ENCODE measurements around the gene PYCR2.

DNA sequence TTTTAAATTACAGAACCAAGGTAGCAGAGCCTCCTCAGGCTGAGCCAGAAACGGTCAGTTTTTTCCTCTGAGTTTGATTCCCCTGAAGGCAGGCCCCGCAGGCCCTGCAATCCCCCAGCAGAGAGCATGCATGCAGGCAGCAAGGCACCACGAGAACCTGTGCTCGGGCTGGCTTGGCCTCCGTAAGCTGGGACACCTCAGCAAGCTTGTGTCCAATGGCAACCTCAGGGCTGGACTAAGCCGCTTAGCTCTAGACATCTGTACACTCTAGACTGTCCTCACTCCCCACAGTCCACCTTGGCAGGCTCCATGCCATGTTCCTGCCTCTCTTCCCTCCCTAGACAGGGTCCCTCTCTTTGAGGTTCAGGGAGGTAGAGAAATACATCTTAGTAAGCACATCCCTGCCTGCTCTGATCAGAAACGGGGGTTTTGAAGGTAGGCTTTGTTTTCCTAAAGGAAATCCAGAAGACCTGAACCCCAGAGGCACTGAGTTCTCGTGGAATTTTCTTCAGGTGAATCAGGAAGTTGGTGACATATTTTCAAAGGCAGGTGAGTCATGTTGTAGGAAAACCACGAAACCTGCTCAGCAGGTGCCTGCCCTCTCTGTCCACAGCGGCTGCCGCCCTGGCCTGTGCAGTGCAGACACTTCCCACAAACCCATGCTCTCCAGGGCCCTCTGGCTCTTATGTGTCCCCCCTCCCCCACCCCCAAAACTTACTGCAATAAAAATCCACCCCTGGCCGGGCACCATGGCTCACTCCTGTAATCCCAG is 48.8 kb downstream of the PYCR2 start:
- TF ChIP-seq, protein P1, sequence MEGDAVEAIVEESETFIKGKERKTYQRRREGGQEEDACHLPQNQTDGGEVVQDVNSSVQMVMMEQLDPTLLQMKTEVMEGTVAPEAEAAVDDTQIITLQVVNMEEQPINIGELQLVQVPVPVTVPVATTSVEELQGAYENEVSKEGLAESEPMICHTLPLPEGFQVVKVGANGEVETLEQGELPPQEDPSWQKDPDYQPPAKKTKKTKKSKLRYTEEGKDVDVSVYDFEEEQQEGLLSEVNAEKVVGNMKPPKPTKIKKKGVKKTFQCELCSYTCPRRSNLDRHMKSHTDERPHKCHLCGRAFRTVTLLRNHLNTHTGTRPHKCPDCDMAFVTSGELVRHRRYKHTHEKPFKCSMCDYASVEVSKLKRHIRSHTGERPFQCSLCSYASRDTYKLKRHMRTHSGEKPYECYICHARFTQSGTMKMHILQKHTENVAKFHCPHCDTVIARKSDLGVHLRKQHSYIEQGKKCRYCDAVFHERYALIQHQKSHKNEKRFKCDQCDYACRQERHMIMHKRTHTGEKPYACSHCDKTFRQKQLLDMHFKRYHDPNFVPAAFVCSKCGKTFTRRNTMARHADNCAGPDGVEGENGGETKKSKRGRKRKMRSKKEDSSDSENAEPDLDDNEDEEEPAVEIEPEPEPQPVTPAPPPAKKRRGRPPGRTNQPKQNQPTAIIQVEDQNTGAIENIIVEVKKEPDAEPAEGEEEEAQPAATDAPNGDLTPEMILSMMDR (IDR thresholded peaks at IDR 0.05; ENCODE audit: insufficient read depth, low read length, poor library complexity, severe bottlenecking): no peak
- TF ChIP-seq EZH2phosphoT487 (conservative IDR thresholded peaks at IDR 0.05; ENCODE audit: low read length): no peak

Measured in SU-DHL-6 (cell line).